IPS-15b (cell line): ENCODE data around the gene CPA1.

Experiments used
- H3K27me3 ChIP-seq: one replicate; pipeline ENCODE4 v1.6.1; 2013; ENCODE audit warnings: low read length; ENCODE audit not compliant: control insufficient read depth, insufficient read depth
- H3K36me3 ChIP-seq: one replicate; pipeline ENCODE4 v1.6.1; 2013; ENCODE audit warnings: low read length; ENCODE audit not compliant: control insufficient read depth, insufficient read depth
- H3K4me1 ChIP-seq: one replicate; pipeline ENCODE4 v1.6.1; 2013; ENCODE audit warnings: mild to moderate bottlenecking, low read length; ENCODE audit not compliant: control insufficient read depth, insufficient read depth
- H3K4me3 ChIP-seq: one replicate; pipeline ENCODE4 v1.5.1; 2013; ENCODE audit warnings: low read depth, low read length
- H3K9ac ChIP-seq: one replicate; pipeline ENCODE4 v1.6.1; 2013; ENCODE audit warnings: low read depth, mild to moderate bottlenecking, low read length
- H3K9me3 ChIP-seq: one replicate; pipeline ENCODE4 v1.6.1; 2013; ENCODE audit warnings: mild to moderate bottlenecking, low read length; ENCODE audit not compliant: control insufficient read depth, insufficient read depth

CPA1 gene

DNA sequence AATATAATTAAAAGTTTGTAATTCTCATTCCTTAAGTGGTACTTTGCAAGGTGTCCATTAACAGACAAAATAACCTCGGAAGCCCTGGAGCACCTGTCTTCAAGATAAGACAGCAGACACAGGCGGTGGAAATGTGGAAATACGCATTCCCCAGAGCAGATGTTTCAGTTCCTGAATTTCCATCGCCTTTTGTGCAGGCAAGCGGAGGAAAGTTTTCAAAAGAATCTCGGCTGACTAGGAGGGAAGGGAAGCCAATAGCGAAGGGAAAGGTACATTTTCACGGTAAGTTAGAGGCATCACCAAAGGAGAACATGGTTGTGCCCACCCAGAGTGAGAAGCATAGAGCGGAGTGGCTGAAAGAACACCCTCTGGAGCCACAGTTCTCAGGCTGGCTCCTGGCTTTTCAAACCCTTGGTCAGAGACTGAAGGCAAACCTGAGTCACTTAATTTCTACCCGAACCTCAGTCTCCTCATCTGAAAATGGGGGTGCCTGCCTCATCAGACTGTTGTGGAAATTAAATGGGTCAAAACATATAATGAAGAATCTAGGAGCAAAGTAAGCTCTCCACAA is 13.6 kb downstream of the CPA1 start:
- Histone ChIP-seq H3K4me1 (no peaks in the 10 kb centered on the region), H3K27me3 (no peaks in the 10 kb centered on the region), H3K4me3 (no peak overlapping the region), H3K36me3 (no peaks in the 10 kb centered on the region), H3K9me3 (no peaks in the 10 kb centered on the region), H3K9ac (no peak overlapping the region)

DNA sequence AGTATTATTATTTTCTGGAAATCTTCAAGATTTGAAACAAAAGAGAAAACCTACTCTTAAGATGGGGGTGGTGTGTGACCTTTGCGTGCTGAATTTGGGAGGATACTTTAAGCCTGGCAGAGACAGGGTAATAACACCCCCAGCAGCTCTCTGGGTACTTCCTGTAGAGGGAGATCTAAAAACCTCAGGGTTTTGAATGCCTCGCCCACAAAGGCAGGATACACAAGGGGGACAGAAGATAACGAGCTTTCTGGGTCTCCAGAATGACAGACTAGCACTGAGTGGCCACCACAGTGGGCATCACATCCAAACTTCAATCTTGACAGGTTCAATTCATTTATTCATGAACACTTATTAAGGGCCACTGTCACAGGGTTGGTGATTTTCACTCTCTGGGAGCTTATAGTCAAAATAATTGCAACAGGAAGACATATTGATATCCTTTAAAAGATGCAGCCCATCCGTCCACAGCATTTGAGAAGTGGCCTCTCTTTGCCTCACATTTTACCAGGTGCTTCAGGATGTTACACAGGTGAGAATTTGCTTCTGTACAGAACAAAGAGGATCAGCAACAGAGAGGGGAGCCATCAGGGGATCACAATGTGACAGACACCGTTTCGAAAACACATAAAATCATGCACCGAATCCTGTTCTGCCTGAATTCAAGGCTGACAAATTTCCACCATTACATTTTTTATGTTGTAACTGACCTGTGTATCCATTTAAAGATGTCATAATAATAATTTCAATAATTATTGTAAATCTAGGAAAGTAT is 14.3 kb downstream of the CPA1 start:
- Histone ChIP-seq H3K4me3 (no peak overlapping the region), H3K4me1 (no peaks in the 10 kb centered on the region), H3K9ac (no peak overlapping the region), H3K9me3 (no peaks in the 10 kb centered on the region), H3K36me3 (no peaks in the 10 kb centered on the region), H3K27me3 (no peaks in the 10 kb centered on the region)

- Histone ChIP-seq H3K27me3 (no peaks in the 10 kb centered on the region), H3K9me3 (no peaks in the 10 kb centered on the region), H3K4me1 (no peaks in the 10 kb centered on the region), H3K4me3 (no peak overlapping the region), H3K9ac (no peak overlapping the region), H3K36me3 (no peaks in the 10 kb centered on the region)
These were observed 15.1 kb downstream of the CPA1 start for GRCh38 chr7:130395421-130395820.

- no peaks in the 10 kb centered on the region for H3K27me3 ChIP-seq
- H3K36me3 ChIP-seq, result no peaks in the 10 kb centered on the region
- H3K9me3 ChIP-seq, result no peaks in the 10 kb centered on the region
- no peak overlapping the region for H3K9ac ChIP-seq
- no peak overlapping the region for H3K4me3 ChIP-seq
- H3K4me1 ChIP-seq, result no peaks in the 10 kb centered on the region
These were observed 15.8 kb downstream of the CPA1 start for GRCh38 chr7:130396109-130396508.

GRCh38 chr7:130397051-130397757 is 16.9 kb downstream of the CPA1 start:
- H3K27me3 ChIP-seq, result no peaks in the 10 kb centered on the region
- no peak overlapping the region for H3K4me3 ChIP-seq
- no peak overlapping the region for H3K9ac ChIP-seq
- no peaks in the 10 kb centered on the region for H3K36me3 ChIP-seq
- no peaks in the 10 kb centered on the region for H3K4me1 ChIP-seq
- no peaks in the 10 kb centered on the region for H3K9me3 ChIP-seq

DNA sequence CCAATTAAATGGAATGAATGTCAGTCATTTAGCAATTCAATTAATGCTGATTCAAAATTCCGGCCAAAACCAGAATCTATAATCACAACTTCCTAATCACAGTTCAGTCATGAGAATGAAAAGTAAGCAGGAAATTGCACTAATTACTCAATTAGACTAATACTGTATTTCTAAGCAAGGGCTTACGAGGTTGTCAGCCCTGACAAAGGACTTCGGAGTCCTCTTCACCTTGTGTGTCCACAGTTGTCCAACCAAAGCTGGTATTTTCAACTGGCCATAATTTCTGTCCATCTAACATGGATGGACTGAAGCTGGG is 17.4 kb downstream of the CPA1 start:
- Histone ChIP-seq H3K9ac (no peak overlapping the region), H3K27me3 (no peaks in the 10 kb centered on the region), H3K9me3 (no peaks in the 10 kb centered on the region), H3K36me3 (no peaks in the 10 kb centered on the region), H3K4me3 (no peak overlapping the region), H3K4me1 (no peaks in the 10 kb centered on the region)

DNA sequence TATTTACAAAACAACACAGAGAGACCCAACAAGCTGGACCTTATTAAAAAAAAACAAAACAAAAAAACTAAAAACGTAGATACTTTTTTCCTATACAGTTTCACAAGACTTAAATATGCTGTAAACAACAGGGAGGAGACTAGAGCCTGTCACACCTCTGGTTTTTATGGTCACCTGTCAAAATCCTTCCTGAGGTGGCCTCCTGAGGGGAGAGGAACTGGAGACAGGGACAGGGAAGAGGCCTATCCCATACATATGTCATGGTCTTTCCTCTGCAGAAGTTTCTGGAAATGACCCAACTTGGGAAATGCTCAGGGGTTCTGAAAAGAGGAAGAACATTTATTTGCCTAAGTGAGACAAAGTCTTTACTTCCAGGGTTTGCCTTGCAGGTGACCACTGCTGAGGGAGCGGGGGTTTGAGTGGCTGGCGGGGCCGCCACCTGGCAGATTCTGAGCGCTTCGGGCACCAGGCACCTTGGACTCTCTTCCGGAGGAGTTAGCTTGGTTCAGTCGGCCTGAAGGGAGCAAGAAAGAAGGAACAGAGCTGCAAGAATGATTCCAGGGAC is 18.3 kb downstream of the CPA1 start:
- Histone ChIP-seq H3K36me3 (no peaks in the 10 kb centered on the region), H3K9ac (no peak overlapping the region), H3K9me3 (no peaks in the 10 kb centered on the region), H3K4me1 (no peaks in the 10 kb centered on the region), H3K4me3 (no peak overlapping the region), H3K27me3 (no peaks in the 10 kb centered on the region)

DNA sequence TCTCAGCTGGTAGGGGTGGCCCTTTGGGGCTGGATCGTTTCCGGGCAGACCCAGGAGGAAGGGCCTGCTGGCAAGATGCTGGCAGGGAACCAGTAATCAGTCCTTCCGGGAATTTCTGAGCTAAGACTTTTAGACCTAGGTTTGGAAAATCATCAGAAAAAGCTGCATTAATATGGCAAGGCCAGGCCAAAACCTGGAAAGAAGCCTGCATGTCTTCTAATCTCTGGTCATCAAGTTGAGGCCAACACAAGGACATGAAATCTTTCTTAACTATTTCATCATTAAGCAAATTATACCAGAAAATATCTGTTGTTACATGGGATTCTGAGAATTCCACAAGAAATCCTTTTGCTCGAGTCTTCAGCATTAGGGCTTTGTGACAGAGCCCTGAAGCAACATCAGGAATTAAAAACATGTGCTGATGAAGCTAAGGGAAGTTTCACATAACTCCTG is 19.9 kb downstream of the CPA1 start:
- Histone ChIP-seq H3K9ac (no peak overlapping the region), H3K4me3 (no peak overlapping the region), H3K4me1 (no peaks in the 10 kb centered on the region), H3K36me3 (no peaks in the 10 kb centered on the region), H3K9me3 (no peaks in the 10 kb centered on the region), H3K27me3 (no peaks in the 10 kb centered on the region)

- H3K27me3 ChIP-seq, result no peaks in the 10 kb centered on the region
- H3K4me3 ChIP-seq, result no peak overlapping the region
- no peaks in the 10 kb centered on the region for H3K9me3 ChIP-seq
- no peak overlapping the region for H3K9ac ChIP-seq
- H3K4me1 ChIP-seq, result no peaks in the 10 kb centered on the region
- no peaks in the 10 kb centered on the region for H3K36me3 ChIP-seq
These were observed 20.8 kb downstream of the CPA1 start for GRCh38 chr7:130401101-130401500.

DNA sequence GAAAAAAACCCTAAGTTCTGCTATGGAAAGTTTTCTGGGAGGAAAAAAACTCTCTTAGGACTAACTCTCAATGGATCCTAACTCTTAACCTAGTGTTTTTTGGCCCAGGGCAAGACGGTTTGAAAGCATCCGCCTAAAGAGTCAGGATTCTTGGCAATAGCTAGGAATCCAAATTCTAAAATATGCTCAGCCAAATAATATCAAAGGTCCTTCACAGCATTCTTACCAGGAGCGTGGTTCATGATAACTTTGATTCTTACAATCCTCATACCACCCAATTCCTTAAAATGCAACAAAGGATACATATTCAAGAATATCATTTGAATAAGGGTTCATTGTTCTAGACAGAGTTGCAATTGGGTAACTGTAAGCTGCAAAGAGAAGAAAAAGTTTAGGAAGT is 21.3 kb downstream of the CPA1 start:
- H3K36me3 ChIP-seq, result no peaks in the 10 kb centered on the region
- no peaks in the 10 kb centered on the region for H3K27me3 ChIP-seq
- no peaks in the 10 kb centered on the region for H3K4me1 ChIP-seq
- no peak overlapping the region for H3K4me3 ChIP-seq
- H3K9me3 ChIP-seq, result no peaks in the 10 kb centered on the region
- no peak overlapping the region for H3K9ac ChIP-seq

DNA sequence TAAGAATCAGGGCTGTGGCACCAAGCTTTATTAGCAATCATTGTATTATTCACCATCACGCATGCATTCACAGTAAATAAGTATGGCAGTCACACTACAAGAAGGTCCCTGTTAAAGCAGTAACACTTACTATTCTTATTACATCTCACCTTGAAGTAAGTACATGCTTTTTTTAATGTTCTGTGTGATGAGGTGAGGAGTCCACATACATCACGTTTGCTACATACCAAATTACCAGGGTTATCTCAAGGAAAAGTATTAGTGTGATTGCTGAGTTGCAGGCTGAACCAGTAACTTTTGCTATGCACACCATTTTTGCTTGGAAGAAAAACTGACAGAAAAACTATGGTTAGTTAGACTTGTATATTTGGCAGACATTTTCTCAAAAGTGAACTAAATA is 24.7 kb downstream of the CPA1 start:
- no peaks in the 10 kb centered on the region for H3K9me3 ChIP-seq
- H3K36me3 ChIP-seq, result no peaks in the 10 kb centered on the region
- H3K27me3 ChIP-seq, result no peaks in the 10 kb centered on the region
- no peak overlapping the region for H3K9ac ChIP-seq
- H3K4me3 ChIP-seq, result no peak overlapping the region
- no peaks in the 10 kb centered on the region for H3K4me1 ChIP-seq
